Endothelial cell of umbilical vein (primary cell): ENCODE data around the gene EIF2B5. TPM values are rescaled to one million over a fixed set of nuclear protein-coding genes. Genes with fewer than 3 reads are reported as not detected.

Experiments
- BruUV-seq: library from RNA; stranded (reverse); fragments of 400-500 nt; replicated peaks from 2 replicates; lab custom pipeline; 2021; lab: Mats Ljungman, UMichigan
- CTCF ChIA-PET: fragments of 300-600, 350-600 bp; sonication (Branson Sonifier 250); formaldehyde crosslinking; loops from one replicate; lab custom pipeline; 2021; ENCODE audit warnings: antibody characterized with exemption, inconsistent platforms; lab: Charles Lee
- POLR2A ChIA-PET: fragments of 300-600, 350-600 bp; sonication (Branson Sonifier 250); formaldehyde crosslinking; loops from one replicate; lab custom pipeline; 2021; ENCODE audit warnings: antibody characterized with exemption, inconsistent platforms; lab: Charles Lee
- DNase-seq: peaks from one replicate; pipeline ENCODE4 v3.0.0-alpha.2; 2011; ENCODE audit warnings: low read depth, low spot score
- FAIRE-seq: peaks from 2 replicates; lab custom pipeline; 2011; peaks lifted over from hg19 to GRCh38; lab: Jason Lieb, UNC
- H2AFZ ChIP-seq: 2 replicates; pipeline ENCODE4 v1.6.0; 2012; ENCODE audit warnings: low read depth, low read length, control low read depth, inconsistent platforms
- H3K27ac ChIP-seq: 2 replicates; pipeline ENCODE4 v1.5.1; 2011; ENCODE audit warnings: low read depth, mild to moderate bottlenecking, control low read depth, low read length, moderate library complexity; ENCODE audit not compliant: insufficient read depth
- H3K27me3 ChIP-seq, 2 experiments: 2 replicates each; pipeline versions ENCODE4 v1.6.0 to v1.6.1; 2011; ENCODE audit warnings: low read length in 2 of 2, mixed read lengths in 1 of 2; ENCODE audit not compliant: control insufficient read depth in 2 of 2, insufficient read depth in 2 of 2
- H3K36me3 ChIP-seq, 2 experiments: 2 replicates in 1 of 2; 3 replicates in 1 of 2; pipeline ENCODE4 v1.5.1; 2011; ENCODE audit warnings: low read length in 2 of 2, mild to moderate bottlenecking in 1 of 2, moderate library complexity in 1 of 2; ENCODE audit not compliant: control insufficient read depth in 2 of 2, insufficient read depth in 2 of 2; ENCODE audit errors: extremely low read depth in 1 of 2
- H3K4me1 ChIP-seq: 3 replicates; pipeline ENCODE4 v1.5.1; 2011; ENCODE audit warnings: mild to moderate bottlenecking, low read length; ENCODE audit not compliant: control insufficient read depth, insufficient read depth; ENCODE audit errors: extremely low read depth
- H3K4me2 ChIP-seq: 2 replicates; pipeline ENCODE4 v1.6.1; 2011; ENCODE audit warnings: low read length, control low read depth, mixed read lengths; ENCODE audit not compliant: insufficient read depth
- H3K4me3 ChIP-seq, 3 experiments: fragments of 200-600 bp in 1 of 3; sonication (generic), shearing (Covaris generic) in 1 of 3; replicated peaks in 1 of 3; 2 replicates each; pipeline ENCODE4 v1.5.1; 2011 to 2016; ENCODE audit warnings: control low read depth in 3 of 3, low read length in 3 of 3, mild to moderate bottlenecking in 2 of 3, inconsistent platforms in 1 of 3, low read depth in 1 of 3, moderate library complexity in 1 of 3; ENCODE audit not compliant: insufficient read depth in 1 of 3
- H3K79me2 ChIP-seq: 2 replicates; pipeline ENCODE4 v1.6.0; 2012; ENCODE audit warnings: low read length, inconsistent platforms; ENCODE audit not compliant: control insufficient read depth, insufficient read depth
- H3K9ac ChIP-seq: replicated peaks from 2 replicates; pipeline ENCODE3; 2011; ENCODE audit warnings: low read length, control low read depth; ENCODE audit not compliant: insufficient read depth; ENCODE audit errors: extremely low read depth
- H3K9me1 ChIP-seq: replicated peaks from 3 replicates; pipeline ENCODE4 v1.6.0; 2011; ENCODE audit warnings: mild to moderate bottlenecking, low read length; ENCODE audit not compliant: control insufficient read depth, insufficient read depth; ENCODE audit errors: extremely low read depth
- H3K9me3 ChIP-seq: replicated peaks from 2 replicates; pipeline ENCODE4 v1.5.1; 2012; ENCODE audit warnings: low read length, inconsistent platforms; ENCODE audit not compliant: control insufficient read depth, insufficient read depth
- H4K20me1 ChIP-seq: replicated peaks from 2 replicates; pipeline ENCODE3; 2011; ENCODE audit warnings: mild to moderate bottlenecking, low read length; ENCODE audit not compliant: control insufficient read depth, insufficient read depth; ENCODE audit errors: extremely low read depth
- CTCF ChIP-seq, 2 donors: IDR thresholded peaks; 1 replicate in 1 of 2; 2 replicates in 1 of 2; pipeline ENCODE4 v1.5.1; 2011; ENCODE audit warnings: low read length in 2 of 2, mild to moderate bottlenecking in 2 of 2, moderate library complexity in 2 of 2, control low read depth in 1 of 2, inconsistent platforms in 1 of 2, low read depth in 1 of 2; ENCODE audit not compliant: insufficient read depth in 1 of 2; ENCODE audit errors: extremely low read depth in 1 of 2
- EZH2 ChIP-seq: IDR thresholded peaks from 2 replicates; pipeline ENCODE4 v1.6.1; 2012; ENCODE audit warnings: borderline replicate concordance, low read depth, mild to moderate bottlenecking, moderate library complexity, low read length, inconsistent platforms; ENCODE audit not compliant: severe bottlenecking
- GATA2 ChIP-seq: IDR thresholded peaks from 2 replicates; pipeline ENCODE4 v1.7.0; 2011; ENCODE audit warnings: low read depth, mild to moderate bottlenecking, moderate library complexity, mixed read lengths, low read length; ENCODE audit not compliant: insufficient read length, insufficient read depth
- MYC ChIP-seq: IDR thresholded peaks from one replicate; pipeline ENCODE4 v1.6.1; 2011; ENCODE audit warnings: mild to moderate bottlenecking, low read depth, low read length
- dilution Hi-C: fragments of 300-500 bp; cut with MboI; formaldehyde crosslinking; loops from one replicate; pipeline ENCODE4 v1.15.0; 2019; ENCODE audit warnings: low sequenced_read_pairs; ENCODE audit not compliant: extremely low pct_ligation_motif_present
- intact Hi-C: fragments of 100-400 bp; cut with micrococcal nuclease; formaldehyde crosslinking; loops from one replicate; pipeline ENCODE4 v1.10.0; 2022
- polyA plus RNA-seq, 4 experiments: library from polyadenylated mRNA; depleted of rRNA in 3 of 4; stranded (reverse) in 3 of 4; unstranded in 1 of 4; fragments of >200 nt; gene quantifications; 2 replicates each; pipeline versions ENCODE4 v1.2.1 to v1.2.3, GENCODE V29; 2011 to 2012; ENCODE audit warnings: missing spikeins in 1 of 4
- total RNA-seq: library from RNA; stranded (reverse); gene quantifications from 2 replicates; pipeline ENCODE4 v1.2.3, GENCODE V29; 2021

EIF2B5 gene
- total and polyA plus RNA-seq, 2 donors (not counting 3 experiments of a cell fraction or from before 2014, with no cell fraction given): 42.7 to 44.7 TPM

DNA sequence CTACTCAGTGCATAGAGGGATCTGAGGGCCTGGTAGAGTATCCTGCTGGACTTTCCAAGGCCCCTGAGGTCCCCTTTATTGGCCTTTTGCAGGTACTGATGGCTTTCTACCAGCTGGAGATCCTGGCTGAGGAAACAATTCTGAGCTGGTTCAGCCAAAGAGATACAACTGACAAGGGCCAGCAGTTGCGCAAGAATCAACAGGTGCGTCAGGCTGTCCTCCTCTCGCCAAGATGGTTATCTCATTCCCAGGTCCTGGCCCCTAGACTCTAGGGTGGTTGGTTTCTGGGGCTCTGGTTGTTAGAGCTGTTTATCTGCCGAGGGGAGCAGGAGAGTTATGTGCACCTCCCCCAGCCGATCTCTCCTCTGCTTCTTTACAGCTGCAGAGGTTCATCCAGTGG, 9.3 kb downstream of the EIF2B5 start:
- Histone ChIP-seq H3K27ac (no peak overlapping the region), H3K36me3 (peaks cover 34 to 35% of the 10 kb centered on the region in 2 experiments), H3K4me1 (no peaks in the 10 kb centered on the region), H3K4me2 (no peak overlapping the region), H3K27me3 (no peaks in the 10 kb centered on the region), H3K9ac (no peak overlapping the region), H4K20me1 (no peaks in the 10 kb centered on the region), H3K4me3 (no peak overlapping the region), H3K79me2 (no peaks in the 10 kb centered on the region), H3K9me1 (no peaks in the 10 kb centered on the region), H2AFZ (no peak overlapping the region), H3K9me3 (no peaks in the 10 kb centered on the region)
- dilution Hi-C loops: no loop called here
- TF ChIP-seq EZH2: no peak
- TF ChIP-seq MYC: no peak
- no peak for DNase-seq
- no TSS peak for BruUV-seq
- ChIA-PET POLR2A (no interaction called here), CTCF (interaction anchor here (1.1 to 3.5 kb wide), 10 partner anchors 10 to 249 kb away, joined by 3 to 18 read pairs (median 8); partner anchors contain the start of genes ABCF3, DVL3 and EIF2B5)
- intact Hi-C loops: loop anchor here (2.0 kb wide), 1 partner anchor 144 kb away; no protein-coding TSS in a partner anchor
- FAIRE-seq: no peak

GRCh38 chr3:184145111-184145524, 10.0 kb downstream of the EIF2B5 start:
- Histone ChIP-seq H3K79me2 (no peaks in the 10 kb centered on the region), H3K36me3 (peaks cover 34% of the 10 kb centered on the region in 2 experiments), H3K27me3 (no peaks in the 10 kb centered on the region), H3K27ac (no peak overlapping the region), H3K4me3 (no peak overlapping the region), H2AFZ (no peak overlapping the region), H3K4me2 (no peak overlapping the region), H3K4me1 (no peaks in the 10 kb centered on the region), H3K9ac (no peak overlapping the region), H3K9me1 (no peaks in the 10 kb centered on the region), H4K20me1 (no peaks in the 10 kb centered on the region), H3K9me3 (no peaks in the 10 kb centered on the region)
- ChIA-PET CTCF (interaction anchor here (1.1 to 3.5 kb wide), 11 partner anchors 10 to 250 kb away, joined by 3 to 18 read pairs (median 7); partner anchors contain the start of genes ABCF3, DVL3, EEF1AKMT4 and EIF2B5), POLR2A (interaction anchor here (0.6 kb wide), 1 partner anchor 134 kb away, joined by 5 read pairs; no protein-coding TSS in a partner anchor)
- DNase-seq (peak; percentile 39), FAIRE-seq (peak; percentile 33)
- TF ChIP-seq CTCF (IDR thresholded peaks at IDR 0.05; ENCODE audit: extremely low read depth in 1 of 2, insufficient read depth in 1 of 2, low read depth in 1 of 2, low read length in 2 of 2) (peak; percentile 31 to 36), GATA2 (no peak), MYC (no peak)
- dilution Hi-C loops (no loop called here), intact Hi-C loops (loop anchor here (2.0 kb wide), 1 partner anchor 144 kb away; no protein-coding TSS in a partner anchor)
- BruUV-seq: no TSS peak
